GM23338 (cell line): ENCODE data around the gene ZCCHC24.

ENCODE experiments used
- POLR2AphosphoS5 ChIP-seq: IDR thresholded peaks from 2 replicates; pipeline ENCODE4 v1.6.1; 2016; ENCODE audit warnings: antibody characterized with exemption, low read depth
- TF ChIP-seq, protein P1 (sequence below), 2 experiments: fragments of 200-600 bp in 1 of 2; sonication (generic) in 1 of 2; conservative IDR thresholded peaks; 2 replicates each; pipeline versions ENCODE4 v1.5.1 to v1.6.1; 2016 to 2017; ENCODE audit warnings: antibody characterized with exemption in 2 of 2, low read depth in 2 of 2, mild to moderate bottlenecking in 2 of 2, moderate library complexity in 1 of 2

DNA sequence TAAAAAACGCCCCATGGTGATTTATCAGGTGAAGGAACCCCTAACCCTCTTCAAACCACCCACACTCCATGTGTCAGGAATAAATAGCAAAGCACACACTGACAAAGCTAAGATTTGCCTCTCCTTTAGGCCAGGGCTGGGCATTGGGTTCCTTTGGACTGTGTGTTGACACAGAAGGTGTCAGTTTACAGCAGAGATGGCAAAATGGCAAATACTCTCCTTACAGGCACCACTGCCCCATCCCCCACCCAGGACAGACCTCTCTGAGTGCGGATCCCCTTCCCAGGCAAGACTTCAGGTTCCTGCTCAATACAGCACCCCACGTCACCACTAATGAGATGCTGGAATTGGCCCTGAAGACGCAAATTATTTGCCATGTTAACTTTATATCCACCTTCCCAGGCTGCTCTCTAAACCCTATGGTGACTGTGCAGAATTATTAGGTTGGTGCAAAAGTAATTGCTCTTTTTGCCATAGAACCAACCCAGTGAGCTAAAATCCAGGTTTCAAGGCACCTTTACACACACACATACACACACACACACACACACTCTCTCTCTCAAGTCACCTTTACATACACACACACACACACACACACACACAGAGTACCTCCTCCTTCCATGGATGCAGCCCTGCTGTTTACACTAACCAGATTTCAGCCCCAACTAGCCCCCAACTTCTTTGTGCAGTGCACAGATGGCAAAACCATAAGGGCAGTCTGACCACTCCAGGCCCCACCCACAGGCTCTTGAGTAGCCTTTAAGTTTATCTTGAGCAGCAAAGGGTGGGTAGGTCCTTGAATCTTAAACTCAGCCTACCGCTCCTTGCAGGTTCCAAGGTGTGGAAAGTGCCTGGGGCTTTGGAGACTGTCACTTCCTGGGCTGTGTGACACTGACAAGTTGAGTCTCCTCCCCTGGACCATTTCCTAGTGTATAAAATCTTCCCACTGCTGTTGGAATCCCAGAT lies 4.0 kb upstream of the ZCCHC24 start:
- no peak for TF ChIP-seq POLR2AphosphoS5
- TF ChIP-seq, protein P1, sequence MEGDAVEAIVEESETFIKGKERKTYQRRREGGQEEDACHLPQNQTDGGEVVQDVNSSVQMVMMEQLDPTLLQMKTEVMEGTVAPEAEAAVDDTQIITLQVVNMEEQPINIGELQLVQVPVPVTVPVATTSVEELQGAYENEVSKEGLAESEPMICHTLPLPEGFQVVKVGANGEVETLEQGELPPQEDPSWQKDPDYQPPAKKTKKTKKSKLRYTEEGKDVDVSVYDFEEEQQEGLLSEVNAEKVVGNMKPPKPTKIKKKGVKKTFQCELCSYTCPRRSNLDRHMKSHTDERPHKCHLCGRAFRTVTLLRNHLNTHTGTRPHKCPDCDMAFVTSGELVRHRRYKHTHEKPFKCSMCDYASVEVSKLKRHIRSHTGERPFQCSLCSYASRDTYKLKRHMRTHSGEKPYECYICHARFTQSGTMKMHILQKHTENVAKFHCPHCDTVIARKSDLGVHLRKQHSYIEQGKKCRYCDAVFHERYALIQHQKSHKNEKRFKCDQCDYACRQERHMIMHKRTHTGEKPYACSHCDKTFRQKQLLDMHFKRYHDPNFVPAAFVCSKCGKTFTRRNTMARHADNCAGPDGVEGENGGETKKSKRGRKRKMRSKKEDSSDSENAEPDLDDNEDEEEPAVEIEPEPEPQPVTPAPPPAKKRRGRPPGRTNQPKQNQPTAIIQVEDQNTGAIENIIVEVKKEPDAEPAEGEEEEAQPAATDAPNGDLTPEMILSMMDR (conservative IDR thresholded peaks at IDR 0.05; ENCODE audit: low read depth in 2 of 2), result no peak
